IPS DF 4.7 (cell line): Measurements from ENCODE around the gene SEL1L2.
"Not testable (repeated sequence)": the region's sequence is repeated elsewhere in the genome, so short reads cannot be mapped to it uniquely, and the experiment has no call there.

Experiments
- DNase-seq: peaks from one replicate; pipeline ENCODE4 v3.0.0-alpha.2; 2013; ENCODE audit warnings: low spot score; ENCODE audit errors: extremely low read depth

The SEL1L2 gene

GRCh38 chr20:13990465-13990864 lies at the start of gene SEL1L2:
TSS of gene SEL1L2 (minus strand) at chr20:13990614. CDS start at chr20:13990534, 80 bp downstream.
- peak; percentile 36 for DNase-seq

GRCh38 chr20:14036567-14036966 lies 46.2 kb upstream of the SEL1L2 start:
- no peak for DNase-seq

GRCh38 chr20:14033310-14033709 lies 42.9 kb upstream of the SEL1L2 start:
- no peak for DNase-seq

GRCh38 chr20:14030991-14031390 lies 40.6 kb upstream of the SEL1L2 start:
- DNase-seq, result no peak

- DNase-seq, result no peak
Measured at GRCh38 chr20:14012671-14013070, 22.3 kb upstream of the SEL1L2 start.

GRCh38 chr20:14009208-14009607 lies 18.8 kb upstream of the SEL1L2 start:
- no peak for DNase-seq

GRCh38 chr20:14005996-14006395 lies 15.6 kb upstream of the SEL1L2 start:
- DNase-seq, result no peak

- DNase-seq, result no peak
Measured at GRCh38 chr20:14000917-14001316, 10.5 kb upstream of the SEL1L2 start.

- no peak for DNase-seq
Measured at GRCh38 chr20:13996265-13996664, 5.9 kb upstream of the SEL1L2 start.

- DNase-seq, result no peak
Measured at GRCh38 chr20:13995841-13996240, 5.4 kb upstream of the SEL1L2 start.

- DNase-seq, result peak; percentile 87
Measured at GRCh38 chr20:13995086-13995665, 4.8 kb upstream of the SEL1L2 start, which contains the start of gene MACROD2. TSS of gene MACROD2 (plus strand) at chr20:13995516.

- DNase-seq, result not testable (repeated sequence)
Measured at GRCh38 chr20:13991955-13992354, 1.5 kb upstream of the SEL1L2 start.

GRCh38 chr20:13991311-13991710 lies 897 bp upstream of the SEL1L2 start:
- no peak for DNase-seq

GRCh38 chr20:13984211-13984610 lies 6.2 kb downstream of the SEL1L2 start:
- no peak for DNase-seq

GRCh38 chr20:13960525-13960924 lies 29.9 kb downstream of the SEL1L2 start:
- no peak for DNase-seq

- DNase-seq, result no peak
Measured at GRCh38 chr20:13960119-13960518, 30.3 kb downstream of the SEL1L2 start.

GRCh38 chr20:13953227-13953626 lies 37.2 kb downstream of the SEL1L2 start:
- DNase-seq, result peak; percentile 9

GRCh38 chr20:13947719-13948118 lies 42.7 kb downstream of the SEL1L2 start:
- DNase-seq, result no peak

GRCh38 chr20:13941031-13941430 lies 49.4 kb downstream of the SEL1L2 start:
- DNase-seq, result no peak

GRCh38 chr20:13936781-13937576 lies 53.4 kb downstream of the SEL1L2 start:
- no peak for DNase-seq

- DNase-seq, result no peak
Measured at GRCh38 chr20:13934992-13935894, 55.2 kb downstream of the SEL1L2 start.

- no peak for DNase-seq
Measured at GRCh38 chr20:13930281-13930680, 60.1 kb downstream of the SEL1L2 start.
